HUES48 (cell line): Measurements from ENCODE around the gene CNN2.
"Not testable (repeated sequence)": the region's sequence is repeated elsewhere in the genome, so short reads cannot be mapped to it uniquely, and the experiment has no call there.

Experiments used
- H3K27ac ChIP-seq: one replicate; pipeline ENCODE4 v1.7.0; 2013; ENCODE audit warnings: low read depth, low read length, inconsistent platforms
- H3K27me3 ChIP-seq: 2 replicates; pipeline ENCODE4 v1.6.1; 2013; ENCODE audit warnings: mild to moderate bottlenecking, low read length; ENCODE audit not compliant: control insufficient read depth, insufficient read depth
- H3K36me3 ChIP-seq: 2 replicates; pipeline ENCODE4 v1.6.1; 2013; ENCODE audit warnings: low read length; ENCODE audit not compliant: control insufficient read depth, insufficient read depth
- H3K4me1 ChIP-seq: 2 replicates; pipeline ENCODE4 v1.6.1; 2013; ENCODE audit warnings: mild to moderate bottlenecking, low read length; ENCODE audit not compliant: control insufficient read depth, insufficient read depth
- H3K4me3 ChIP-seq: 2 replicates; pipeline ENCODE4 v1.5.1; 2013; ENCODE audit warnings: mild to moderate bottlenecking, low read depth, low read length
- H3K9ac ChIP-seq: 2 replicates; pipeline ENCODE4 v1.6.1; 2013; ENCODE audit warnings: mild to moderate bottlenecking, low read depth, low read length, moderate library complexity
- H3K9me3 ChIP-seq: 2 replicates; pipeline ENCODE4 v1.6.1; 2013; ENCODE audit warnings: low read length; ENCODE audit not compliant: control insufficient read depth, insufficient read depth

Gene CNN2

GRCh38 chr19:1019980-1020867 is 6.2 kb upstream of the CNN2 start:
- Histone ChIP-seq H3K27ac (peak overlapping the region; percentile 94), H3K9me3 (no peaks in the 10 kb centered on the region), H3K9ac (peak overlapping the region; percentile 90), H3K36me3 (peaks cover 5% of the 10 kb centered on the region; the same call in 1 of the 2 replicates), H3K27me3 (no peaks in the 10 kb centered on the region), H3K4me1 (peaks cover 20% of the 10 kb centered on the region), H3K4me3 (peak overlapping the region; percentile 75)

- Histone ChIP-seq H3K27ac (peak within 1 kb of the TSS; percentile 94), H3K9me3 (no peaks in the 10 kb centered on the region), H3K9ac (peak within 1 kb of the TSS; percentile 90), H3K36me3 (peaks cover 5% of the 10 kb centered on the region; the same call in 1 of the 2 replicates), H3K27me3 (no peaks in the 10 kb centered on the region), H3K4me1 (peaks cover 15% of the 10 kb centered on the region), H3K4me3 (peak within 1 kb of the TSS; percentile 75)
Measured at GRCh38 chr19:1020868-1021425, 5.5 kb upstream of the CNN2 start, which contains the start of gene TMEM259. Gene TMEM259 (minus strand): TSS chr19:1021123. CDS start chr19:1020996, 127 bp downstream.

- not testable (repeated sequence) for H3K36me3 ChIP-seq, H3K4me3 ChIP-seq, H3K4me1 ChIP-seq, H3K27ac ChIP-seq, H3K9me3 ChIP-seq, H3K27me3 ChIP-seq, H3K9ac ChIP-seq
Measured at GRCh38 chr19:1023883-1024188, 2.6 kb upstream of the CNN2 start.

GRCh38 chr19:1025080-1025479 is 1.3 kb upstream of the CNN2 start:
- H3K9ac ChIP-seq, H3K27me3 ChIP-seq, H3K36me3 ChIP-seq, H3K9me3 ChIP-seq, H3K27ac ChIP-seq, H3K4me1 ChIP-seq, H3K4me3 ChIP-seq: not testable (repeated sequence)

- H3K4me1 ChIP-seq = no peaks in the 10 kb centered on the region
Measured at GRCh38 chr19:1026783-1027649, 608 bp downstream of the CNN2 start.

GRCh38 chr19:1027650-1028061 is 1.2 kb downstream of the CNN2 start:
- Histone ChIP-seq H3K27ac (peak overlapping the region; percentile 99), H3K4me1 (no peaks in the 10 kb centered on the region), H3K9ac (peak overlapping the region; percentile 99), H3K27me3 (no peaks in the 10 kb centered on the region), H3K36me3 (peaks cover 31% of the 10 kb centered on the region), H3K9me3 (no peaks in the 10 kb centered on the region), H3K4me3 (peak overlapping the region; percentile 97)

More at GRCh38 chr19:1026783-1027649, 608 bp downstream of the CNN2 start:
- H3K36me3 ChIP-seq = peaks cover 25% of the 10 kb centered on the region
- no peaks in the 10 kb centered on the region for H3K27me3 ChIP-seq
- peak overlapping the region; percentile 99 for H3K27ac ChIP-seq
- H3K4me3 ChIP-seq = peak overlapping the region; percentile 97
- H3K9me3 ChIP-seq = no peaks in the 10 kb centered on the region
- H3K9ac ChIP-seq = peak overlapping the region; percentile 99

- H3K9me3 ChIP-seq = no peaks in the 10 kb centered on the region
- H3K27me3 ChIP-seq = no peaks in the 10 kb centered on the region
- no peaks in the 10 kb centered on the region for H3K4me1 ChIP-seq
- H3K9ac ChIP-seq = peak overlapping the region; percentile 99
- H3K36me3 ChIP-seq = peaks cover 37% of the 10 kb centered on the region
- H3K4me3 ChIP-seq = peak overlapping the region; percentile 97
- peak overlapping the region; percentile 99 for H3K27ac ChIP-seq
Measured at GRCh38 chr19:1028062-1028926, 1.9 kb downstream of the CNN2 start.

- H3K27ac ChIP-seq = no peak overlapping the region
- H3K36me3 ChIP-seq = peaks cover 59% of the 10 kb centered on the region
Measured at GRCh38 chr19:1032264-1032867, 6.0 kb downstream of the CNN2 start.

GRCh38 chr19:1035998-1036621 is 9.7 kb downstream of the CNN2 start:
- Histone ChIP-seq H3K36me3 (peaks cover 57% of the 10 kb centered on the region), H3K9me3 (no peaks in the 10 kb centered on the region), H3K27ac (no peak overlapping the region), H3K4me3 (no peak overlapping the region), H3K4me1 (0 out of 2 replicates have a peak, but pooled peaks cover 6% of the 10 kb centered on the region), H3K9ac (no peak overlapping the region), H3K27me3 (no peaks in the 10 kb centered on the region)

More at GRCh38 chr19:1032264-1032867, 6.0 kb downstream of the CNN2 start:
- Histone ChIP-seq H3K27me3 (no peaks in the 10 kb centered on the region), H3K9me3 (no peaks in the 10 kb centered on the region), H3K4me1 (no peaks in the 10 kb centered on the region), H3K4me3 (no peak overlapping the region), H3K9ac (no peak overlapping the region)
